HG02623 (cell line): ENCODE data around the gene BTBD16.

ENCODE experiments used
- ATAC-seq: cut with Tn5 transposase; IDR thresholded peaks from one replicate; pipeline ENCODE4 v1.9.1; 2021; ENCODE audit warnings: moderate library complexity; ENCODE audit not compliant: unreplicated experiment

The BTBD16 gene

GRCh38 chr10:122308417-122309141 is 37.5 kb downstream of the BTBD16 start:
- no peak for ATAC-seq

- no peak for ATAC-seq
Measured at GRCh38 chr10:122310311-122311050, 39.4 kb downstream of the BTBD16 start.

DNA sequence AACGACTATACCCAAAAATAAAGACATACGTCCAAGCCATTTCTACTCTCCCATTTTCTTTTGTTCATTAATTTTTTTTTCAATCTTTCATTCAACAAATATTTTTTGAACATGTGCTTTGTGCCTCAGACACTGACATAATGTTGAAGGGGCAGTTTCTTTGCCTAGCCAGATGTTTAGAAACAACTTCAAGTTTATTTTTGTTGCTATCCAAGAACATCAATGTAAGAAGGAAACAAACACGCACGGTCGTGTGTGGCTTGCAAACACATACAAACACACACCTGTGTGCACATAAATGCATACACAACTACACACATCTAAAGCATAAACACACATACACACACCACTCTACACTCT is 39.9 kb downstream of the BTBD16 start:
- no peak for ATAC-seq

- ATAC-seq, result no peak
Measured at GRCh38 chr10:122311716-122312115, 40.6 kb downstream of the BTBD16 start.

DNA sequence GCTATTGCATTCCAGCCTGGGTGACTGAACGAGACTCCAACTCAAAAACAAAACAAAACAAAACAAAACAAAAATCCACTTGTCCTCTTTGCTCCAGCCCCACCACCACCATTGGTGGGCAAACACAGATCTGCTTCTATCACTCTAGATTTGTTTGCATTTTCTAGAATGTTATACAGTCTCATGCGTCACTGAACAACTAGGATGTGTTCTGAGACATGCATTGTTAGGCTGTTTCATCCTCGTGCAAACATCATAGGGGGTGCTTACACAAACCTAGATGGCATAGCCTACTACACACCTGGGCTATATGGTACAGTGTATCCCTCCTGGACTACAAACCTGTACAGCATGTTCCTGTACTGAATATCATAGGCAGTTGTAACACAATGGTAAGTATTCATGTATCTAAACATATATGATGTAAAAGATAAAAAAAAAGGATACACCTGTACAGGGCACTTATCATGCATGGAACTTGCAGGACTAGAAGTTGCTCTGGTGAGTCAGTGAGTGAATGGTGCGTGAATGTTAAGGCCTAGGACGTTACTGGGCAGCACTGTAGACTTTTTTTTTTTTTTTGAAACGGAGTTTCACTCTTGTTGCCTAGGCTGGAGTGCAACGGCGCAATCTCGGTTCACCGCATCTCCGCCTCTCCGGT is 45.3 kb downstream of the BTBD16 start:
- no peak for ATAC-seq

DNA sequence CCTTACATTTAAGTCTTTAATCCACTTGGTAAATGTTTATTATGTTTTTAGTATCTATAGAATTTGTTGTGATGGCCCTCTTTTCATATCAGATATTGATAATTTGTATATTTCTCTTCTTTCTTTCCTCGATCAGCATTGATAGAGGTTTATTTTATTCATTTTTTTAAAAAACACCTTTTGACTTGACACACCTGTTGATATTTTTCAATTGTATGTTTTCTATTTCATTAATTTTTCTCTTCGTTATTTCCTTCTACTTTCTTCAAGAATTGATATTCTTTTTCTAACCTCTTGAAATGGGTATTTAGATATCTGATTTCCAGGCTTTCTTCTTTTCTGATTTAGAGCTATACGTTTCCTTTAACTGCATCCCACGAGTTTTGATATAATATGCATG is 50.9 kb downstream of the BTBD16 start:
- ATAC-seq, result no peak

DNA sequence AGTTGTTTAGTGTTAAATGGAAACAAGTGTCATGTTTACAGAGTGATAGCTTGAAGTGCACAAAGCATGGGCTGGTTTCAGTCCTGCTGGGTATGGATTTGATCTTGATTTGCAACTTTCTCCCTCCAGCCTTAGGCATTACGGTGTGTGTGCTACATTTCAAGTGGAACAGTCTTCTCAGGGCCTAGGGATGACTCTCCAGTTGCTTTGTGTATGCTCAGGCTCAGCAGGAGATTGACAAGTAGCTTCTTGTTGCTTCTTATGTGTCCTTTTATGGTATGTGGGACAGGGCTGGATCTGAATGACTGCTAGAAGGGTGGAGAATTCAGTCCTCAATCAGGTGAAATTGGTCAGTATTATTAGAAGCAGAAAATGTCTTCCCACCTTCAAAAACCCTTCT is 52.1 kb downstream of the BTBD16 start:
- ATAC-seq, result no peak

GRCh38 chr10:122323941-122324675 is 53.0 kb downstream of the BTBD16 start:
- ATAC-seq, result no peak

DNA sequence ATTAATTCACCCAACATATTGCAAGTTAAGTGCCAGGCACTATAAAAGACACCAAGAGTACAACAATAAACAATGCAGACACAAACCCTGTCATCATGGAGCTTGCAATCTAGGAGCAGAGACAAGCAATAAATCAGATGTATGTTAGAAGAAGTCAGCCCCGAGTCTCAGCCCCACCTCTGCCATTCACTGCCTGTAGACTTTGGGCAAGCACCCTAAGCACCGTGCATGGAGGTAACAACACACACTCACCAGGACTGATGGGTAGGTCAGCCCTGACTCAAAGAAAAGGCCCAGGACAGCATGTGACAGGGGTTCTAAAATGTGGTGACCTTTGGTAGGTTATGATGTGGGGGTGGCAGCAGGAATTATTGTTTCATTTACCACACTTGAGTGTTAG is 54.1 kb downstream of the BTBD16 start:
- no peak for ATAC-seq

GRCh38 chr10:122326385-122326784 is 55.3 kb downstream of the BTBD16 start:
- no peak for ATAC-seq

DNA sequence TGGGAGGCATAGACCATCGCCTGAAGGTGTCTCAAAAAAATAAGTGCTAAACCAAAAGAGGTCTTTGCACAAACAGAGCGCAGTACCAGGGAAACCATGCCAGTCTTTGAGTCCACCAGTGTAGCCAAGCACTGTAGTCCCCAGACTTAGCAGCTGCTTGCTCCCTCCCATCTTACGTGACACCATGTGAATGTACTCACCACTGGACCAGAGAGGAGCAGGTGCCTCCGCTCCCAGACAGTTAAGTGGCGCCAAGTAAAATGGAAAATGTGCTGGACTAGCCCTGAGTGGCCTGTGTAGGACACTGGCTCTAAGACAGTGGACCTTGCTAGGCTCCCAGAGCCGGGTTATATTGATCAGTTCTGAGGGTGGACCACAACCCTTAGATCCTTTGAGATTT is 55.7 kb downstream of the BTBD16 start:
- ATAC-seq, result no peak

- ATAC-seq, result no peak
Measured at GRCh38 chr10:122327237-122328206, 56.4 kb downstream of the BTBD16 start.

- ATAC-seq, result no peak
Measured at GRCh38 chr10:122328676-122329075, 57.6 kb downstream of the BTBD16 start.

- ATAC-seq, result no peak
Measured at GRCh38 chr10:122329416-122329815, 58.3 kb downstream of the BTBD16 start.

- no peak for ATAC-seq
Measured at GRCh38 chr10:122331100-122331499, 60.0 kb downstream of the BTBD16 start.

DNA sequence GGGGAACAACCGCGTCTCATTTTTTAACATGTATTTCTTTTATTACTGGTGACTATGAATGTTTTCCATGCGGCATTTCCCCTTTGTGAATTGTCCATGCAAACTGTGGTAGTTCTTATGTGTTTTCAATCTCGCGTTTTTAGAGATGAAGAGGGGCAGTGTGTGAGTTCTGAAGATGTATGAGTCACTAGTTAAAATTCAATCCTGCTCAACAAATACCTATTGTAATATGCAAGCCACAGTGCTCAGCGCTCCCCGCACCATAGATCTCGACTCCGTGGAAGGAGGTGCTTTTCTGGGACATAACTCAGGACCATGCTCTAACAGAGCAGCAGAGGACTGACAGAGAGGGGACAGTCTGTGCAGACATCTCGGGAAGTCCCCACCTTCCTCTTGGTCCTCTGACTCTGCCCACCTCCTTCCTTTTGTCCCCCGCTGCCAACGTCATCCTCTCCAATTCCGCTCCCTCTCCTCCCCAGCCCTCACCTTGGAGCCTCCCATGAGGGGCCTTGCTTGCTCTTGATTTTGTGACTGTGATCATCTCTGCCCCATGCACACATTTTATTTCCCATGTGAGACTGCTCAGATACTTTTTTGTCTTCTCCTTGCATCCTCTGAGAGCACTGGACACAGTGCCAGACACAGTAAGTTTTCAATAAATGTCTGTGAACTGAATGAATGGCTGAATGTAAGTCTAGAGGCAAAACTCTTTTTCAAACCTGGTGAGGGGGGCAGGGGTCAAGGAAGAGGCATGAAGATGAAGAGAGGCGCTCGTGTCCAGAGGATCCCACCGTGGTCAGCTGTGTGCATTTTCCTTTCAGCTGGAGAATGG is 60.7 kb downstream of the BTBD16 start:
- ATAC-seq, result no peak

GRCh38 chr10:122333037-122333436 is 61.9 kb downstream of the BTBD16 start:
- no peak for ATAC-seq

DNA sequence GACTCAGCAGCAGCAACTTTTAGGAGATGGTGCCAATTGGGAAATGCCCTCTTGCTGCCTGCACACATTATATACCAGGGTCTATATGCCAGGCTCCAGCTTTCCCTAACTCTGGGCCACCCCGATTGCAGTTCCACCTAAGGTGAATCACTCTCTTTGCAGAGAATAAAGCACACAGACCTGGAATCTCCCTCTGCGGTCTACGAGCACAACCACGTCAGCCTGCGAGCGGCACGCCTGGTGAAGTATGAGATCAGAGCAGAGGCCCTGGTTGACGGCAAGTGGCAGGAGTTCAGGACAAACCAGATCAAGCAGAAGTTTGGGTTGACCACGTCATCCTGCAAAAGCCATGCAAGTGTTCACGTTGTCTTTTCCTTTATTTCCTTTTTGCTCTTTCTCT is 65.2 kb downstream of the BTBD16 start:
- ATAC-seq, result no peak

- no peak for ATAC-seq
Measured at GRCh38 chr10:122336961-122337360, 65.9 kb downstream of the BTBD16 start.
